Thyroid gland (tissue), 4 donors: ENCODE data around the gene DNAH8.

Experiments
- POLR2A ChIP-seq, 2 donors: fragments of 450-650 bp; IDR thresholded peaks; one replicate each; pipeline ENCODE4 v1.6.1; 2017; ENCODE audit warnings: antibody characterized with exemption in 2 of 2, mild to moderate bottlenecking in 2 of 2, moderate library complexity in 1 of 2
- TF ChIP-seq, protein P1 (sequence below), 6 experiments: fragments of 200-600 bp in 3 of 6; fragments of 450-650 bp in 3 of 6; sonication (generic) in 3 of 6; IDR thresholded peaks; one replicate each; pipeline ENCODE4 v1.5.1; 2016 to 2019; ENCODE audit warnings: antibody characterized with exemption in 6 of 6, mild to moderate bottlenecking in 2 of 6, inconsistent platforms in 1 of 6, moderate library complexity in 1 of 6

DNA sequence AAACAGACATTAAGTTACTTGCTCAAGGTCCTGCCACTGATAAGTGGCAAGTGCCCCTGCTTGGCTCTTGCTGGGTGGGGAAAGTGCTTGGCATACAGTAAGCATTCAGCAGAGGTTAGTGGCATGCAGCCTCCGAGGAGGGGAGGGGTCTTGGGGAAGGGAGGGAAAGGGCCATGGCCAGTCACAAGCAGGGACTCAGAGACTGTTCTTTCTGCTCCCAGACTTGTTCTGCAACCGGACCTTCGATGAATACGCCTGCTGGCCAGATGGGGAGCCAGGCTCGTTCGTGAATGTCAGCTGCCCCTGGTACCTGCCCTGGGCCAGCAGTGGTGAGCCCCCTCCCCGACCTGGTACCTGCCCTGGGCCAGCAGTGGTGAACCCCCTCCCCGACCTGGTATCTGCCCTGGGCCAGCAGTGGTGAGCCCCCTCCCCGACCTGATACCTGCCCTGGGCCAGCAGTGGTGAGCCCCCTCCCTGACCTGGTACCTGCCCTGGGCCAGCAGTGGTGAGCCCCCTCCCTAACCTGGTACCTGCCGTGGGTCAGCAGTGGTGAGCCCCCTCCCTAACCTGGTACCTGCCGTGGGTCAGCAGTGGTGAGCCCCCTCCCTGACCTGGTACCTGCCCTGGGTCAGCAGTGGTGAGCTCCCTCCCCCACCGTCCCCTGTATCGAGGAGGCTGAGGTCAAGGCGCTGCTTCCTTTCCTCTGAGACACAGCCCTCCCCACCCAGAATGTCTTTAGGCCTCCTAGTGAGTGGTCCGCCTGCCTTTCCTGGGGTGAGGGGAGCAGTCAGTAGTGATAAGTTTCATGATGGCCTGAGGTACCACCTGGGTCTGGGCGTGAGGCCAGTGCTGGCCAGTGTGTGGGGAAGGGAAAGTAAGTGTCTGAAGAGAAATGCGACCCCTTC lies 342.4 kb downstream of the DNAH8 start:
- TF ChIP-seq, protein P1, sequence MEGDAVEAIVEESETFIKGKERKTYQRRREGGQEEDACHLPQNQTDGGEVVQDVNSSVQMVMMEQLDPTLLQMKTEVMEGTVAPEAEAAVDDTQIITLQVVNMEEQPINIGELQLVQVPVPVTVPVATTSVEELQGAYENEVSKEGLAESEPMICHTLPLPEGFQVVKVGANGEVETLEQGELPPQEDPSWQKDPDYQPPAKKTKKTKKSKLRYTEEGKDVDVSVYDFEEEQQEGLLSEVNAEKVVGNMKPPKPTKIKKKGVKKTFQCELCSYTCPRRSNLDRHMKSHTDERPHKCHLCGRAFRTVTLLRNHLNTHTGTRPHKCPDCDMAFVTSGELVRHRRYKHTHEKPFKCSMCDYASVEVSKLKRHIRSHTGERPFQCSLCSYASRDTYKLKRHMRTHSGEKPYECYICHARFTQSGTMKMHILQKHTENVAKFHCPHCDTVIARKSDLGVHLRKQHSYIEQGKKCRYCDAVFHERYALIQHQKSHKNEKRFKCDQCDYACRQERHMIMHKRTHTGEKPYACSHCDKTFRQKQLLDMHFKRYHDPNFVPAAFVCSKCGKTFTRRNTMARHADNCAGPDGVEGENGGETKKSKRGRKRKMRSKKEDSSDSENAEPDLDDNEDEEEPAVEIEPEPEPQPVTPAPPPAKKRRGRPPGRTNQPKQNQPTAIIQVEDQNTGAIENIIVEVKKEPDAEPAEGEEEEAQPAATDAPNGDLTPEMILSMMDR (IDR thresholded peaks at IDR 0.05), result no peak
- no peak for TF ChIP-seq POLR2A (IDR thresholded peaks at IDR 0.05)
